Astrocyte of the spinal cord (primary cell): ENCODE data around the gene RAB44.

ENCODE experiments used
- DNase-seq: peaks from one replicate; pipeline ENCODE4 v3.0.0; 2011; ENCODE audit warnings: low read depth, low spot score
- H3K4me3 ChIP-seq: 2 replicates; pipeline ENCODE4 v1.5.1; 2011; ENCODE audit warnings: low read depth, mild to moderate bottlenecking, low read length, moderate library complexity
- in situ Hi-C: cut with HindIII; loops from 2 replicates; pipeline ENCODE4 v1.10.0; 2017; ENCODE audit warnings: low sequenced_read_pairs
- TF ChIP-seq, protein P1 (sequence below): IDR thresholded peaks from 2 replicates; pipeline ENCODE4 v1.5.1; 2012; ENCODE audit warnings: low read depth, mild to moderate bottlenecking, low read length, inconsistent platforms

RAB44 gene

DNA sequence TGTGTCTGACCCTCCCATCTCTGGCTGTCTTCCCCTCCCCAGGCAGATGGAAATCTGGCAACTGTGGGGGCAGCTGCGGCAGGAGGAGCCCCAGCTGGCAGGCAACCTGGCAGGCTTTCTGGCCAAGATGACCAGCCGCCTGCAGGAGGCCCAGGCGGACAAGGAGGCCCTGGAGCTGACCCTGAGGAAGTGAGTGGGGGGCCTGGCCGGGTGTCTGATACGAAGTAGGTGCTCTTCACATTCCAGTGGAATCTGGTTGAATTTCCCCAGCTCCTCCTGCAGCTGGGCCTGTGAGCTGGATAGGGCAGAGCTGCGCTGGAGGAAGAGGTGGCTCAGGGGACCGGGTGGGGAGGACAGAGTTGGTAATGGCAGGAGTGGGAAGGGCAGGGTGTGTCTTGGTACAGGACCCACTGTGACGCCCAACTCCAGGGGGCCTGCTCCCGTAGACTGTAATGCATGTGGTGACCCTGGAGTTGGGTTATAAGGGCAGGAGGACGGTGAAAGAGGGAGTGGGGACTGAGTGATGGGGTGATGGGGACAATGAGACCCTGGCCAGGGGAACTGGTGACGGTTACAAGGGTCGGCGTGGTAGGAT lies 19.7 kb downstream of the RAB44 start:
- no peak overlapping the region for H3K4me3 ChIP-seq
- in situ Hi-C loops: no loop called here
- DNase-seq: no peak
- TF ChIP-seq, protein P1, sequence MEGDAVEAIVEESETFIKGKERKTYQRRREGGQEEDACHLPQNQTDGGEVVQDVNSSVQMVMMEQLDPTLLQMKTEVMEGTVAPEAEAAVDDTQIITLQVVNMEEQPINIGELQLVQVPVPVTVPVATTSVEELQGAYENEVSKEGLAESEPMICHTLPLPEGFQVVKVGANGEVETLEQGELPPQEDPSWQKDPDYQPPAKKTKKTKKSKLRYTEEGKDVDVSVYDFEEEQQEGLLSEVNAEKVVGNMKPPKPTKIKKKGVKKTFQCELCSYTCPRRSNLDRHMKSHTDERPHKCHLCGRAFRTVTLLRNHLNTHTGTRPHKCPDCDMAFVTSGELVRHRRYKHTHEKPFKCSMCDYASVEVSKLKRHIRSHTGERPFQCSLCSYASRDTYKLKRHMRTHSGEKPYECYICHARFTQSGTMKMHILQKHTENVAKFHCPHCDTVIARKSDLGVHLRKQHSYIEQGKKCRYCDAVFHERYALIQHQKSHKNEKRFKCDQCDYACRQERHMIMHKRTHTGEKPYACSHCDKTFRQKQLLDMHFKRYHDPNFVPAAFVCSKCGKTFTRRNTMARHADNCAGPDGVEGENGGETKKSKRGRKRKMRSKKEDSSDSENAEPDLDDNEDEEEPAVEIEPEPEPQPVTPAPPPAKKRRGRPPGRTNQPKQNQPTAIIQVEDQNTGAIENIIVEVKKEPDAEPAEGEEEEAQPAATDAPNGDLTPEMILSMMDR: no peak

DNA sequence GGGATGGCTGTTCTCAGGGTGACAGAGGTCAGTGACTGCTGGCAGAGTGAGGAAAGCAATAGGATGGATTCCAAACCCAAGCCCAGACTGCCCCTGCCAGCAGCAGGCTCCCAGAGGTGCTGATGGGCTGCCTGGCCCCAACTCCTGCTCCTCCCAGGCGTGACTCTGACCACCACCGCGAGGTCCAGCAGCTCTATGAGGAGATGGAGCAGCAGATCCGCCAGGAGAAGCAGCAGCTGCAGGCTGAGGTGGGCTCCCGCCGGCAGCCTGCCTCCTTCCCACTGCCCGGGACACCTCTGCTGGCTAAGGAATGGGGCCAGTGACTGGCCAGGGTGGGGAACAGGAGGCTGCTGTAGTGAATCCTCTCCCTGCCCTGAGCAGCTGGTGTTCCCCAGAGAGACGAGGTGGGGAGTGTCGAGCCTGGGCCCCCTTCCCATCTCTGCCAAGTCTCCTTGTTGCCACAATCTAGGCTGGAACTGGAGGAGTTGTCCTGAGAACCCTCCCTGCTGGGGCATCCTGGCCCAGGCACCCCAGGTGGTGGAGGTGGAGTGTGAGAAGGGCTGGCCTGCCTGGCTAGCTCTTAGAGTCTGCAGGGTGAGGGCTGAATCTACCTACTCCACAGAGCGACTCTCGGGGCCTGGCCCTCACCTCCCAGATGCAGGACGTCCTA lies 20.4 kb downstream of the RAB44 start:
- no peak overlapping the region for H3K4me3 ChIP-seq
- in situ Hi-C loops: no loop called here
- DNase-seq: no peak
- TF ChIP-seq, protein P1: no peak

DNA sequence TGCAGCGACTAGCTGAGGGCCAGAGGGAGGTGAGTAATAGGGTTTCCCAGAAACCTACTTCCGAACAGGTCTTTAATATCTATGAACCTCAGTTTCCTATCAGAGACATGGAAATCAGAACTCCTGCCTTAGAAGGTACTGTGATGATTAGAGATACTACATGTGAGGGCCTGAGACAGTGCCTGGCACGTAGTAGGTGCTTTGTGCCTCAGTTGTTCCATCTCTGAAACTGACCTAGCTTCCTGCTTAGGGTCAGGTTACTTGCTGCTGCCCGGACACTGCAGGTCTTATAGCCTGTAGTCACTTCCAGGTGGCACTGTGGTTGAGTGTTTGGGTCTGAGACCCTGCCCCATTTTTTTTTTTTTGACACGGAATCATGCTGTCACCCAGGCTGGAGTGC lies 20.9 kb downstream of the RAB44 start:
- in situ Hi-C loops: no loop called here
- TF ChIP-seq, protein P1: no peak
- DNase-seq: no peak
- H3K4me3 ChIP-seq: no peak overlapping the region

DNA sequence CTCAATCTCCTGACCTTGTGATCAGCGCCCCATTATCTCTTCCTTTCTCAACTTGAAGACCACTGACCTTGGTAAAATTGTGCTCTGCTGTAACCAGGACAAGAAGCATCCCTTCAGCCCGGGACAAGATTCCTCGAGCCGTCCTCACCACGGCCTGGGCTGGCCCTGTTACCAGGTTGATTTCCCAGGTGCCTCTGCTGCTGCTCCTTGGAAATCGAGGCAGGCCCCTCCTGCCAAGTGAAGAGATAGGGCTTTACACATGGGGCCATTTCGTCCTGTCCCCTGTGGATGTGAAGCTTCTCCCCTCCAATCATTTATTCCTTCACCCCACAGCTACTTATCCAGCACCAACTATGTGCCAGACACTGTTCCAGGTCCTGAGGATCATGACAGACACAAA lies 21.5 kb downstream of the RAB44 start:
- in situ Hi-C loops: no loop called here
- TF ChIP-seq, protein P1: no peak
- DNase-seq: no peak
- no peak overlapping the region for H3K4me3 ChIP-seq

DNA sequence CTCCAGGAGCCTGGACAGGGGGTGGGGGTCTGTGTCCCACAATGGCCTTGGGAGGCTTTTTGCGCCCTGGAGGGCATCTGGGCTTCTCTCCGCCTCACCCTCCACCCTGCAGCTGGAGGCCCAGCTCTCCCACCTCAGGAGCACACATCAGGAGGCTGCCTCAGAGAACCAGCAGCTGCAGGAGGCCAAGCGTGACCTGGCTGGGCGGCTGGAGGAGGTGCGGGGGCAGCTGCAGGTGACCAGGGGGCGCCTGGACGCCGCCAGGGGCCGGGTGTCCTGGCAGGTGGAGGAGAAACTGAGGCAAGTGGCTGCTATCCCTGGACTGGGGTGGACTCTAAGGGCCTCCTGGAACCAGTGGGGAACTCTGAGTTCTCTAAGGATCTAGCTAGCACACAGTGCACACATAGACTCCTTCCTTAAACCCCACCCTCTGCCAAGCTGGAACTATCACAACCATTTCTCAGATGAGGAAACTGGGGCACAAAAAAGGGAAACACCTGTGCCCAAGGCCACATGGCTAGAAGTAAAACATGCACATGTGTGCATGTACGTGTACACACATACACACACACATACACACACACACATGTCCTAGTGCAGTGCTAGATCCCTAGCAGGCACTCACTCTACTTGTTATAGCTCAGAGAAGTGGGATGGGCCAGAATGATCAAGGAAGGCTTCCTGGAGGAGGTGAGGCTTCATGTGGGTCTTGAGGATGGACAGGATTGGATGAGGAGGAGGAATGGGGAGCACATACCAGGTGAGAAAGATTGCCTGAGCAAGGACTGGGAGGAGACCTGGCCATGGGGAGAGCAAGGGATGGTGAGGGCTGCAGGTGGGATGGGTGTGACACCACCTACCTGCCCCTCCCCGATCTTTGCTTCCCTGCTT lies 22.9 kb downstream of the RAB44 start:
- DNase-seq: no peak
- TF ChIP-seq, protein P1: no peak
- in situ Hi-C loops: no loop called here
- no peak overlapping the region for H3K4me3 ChIP-seq

DNA sequence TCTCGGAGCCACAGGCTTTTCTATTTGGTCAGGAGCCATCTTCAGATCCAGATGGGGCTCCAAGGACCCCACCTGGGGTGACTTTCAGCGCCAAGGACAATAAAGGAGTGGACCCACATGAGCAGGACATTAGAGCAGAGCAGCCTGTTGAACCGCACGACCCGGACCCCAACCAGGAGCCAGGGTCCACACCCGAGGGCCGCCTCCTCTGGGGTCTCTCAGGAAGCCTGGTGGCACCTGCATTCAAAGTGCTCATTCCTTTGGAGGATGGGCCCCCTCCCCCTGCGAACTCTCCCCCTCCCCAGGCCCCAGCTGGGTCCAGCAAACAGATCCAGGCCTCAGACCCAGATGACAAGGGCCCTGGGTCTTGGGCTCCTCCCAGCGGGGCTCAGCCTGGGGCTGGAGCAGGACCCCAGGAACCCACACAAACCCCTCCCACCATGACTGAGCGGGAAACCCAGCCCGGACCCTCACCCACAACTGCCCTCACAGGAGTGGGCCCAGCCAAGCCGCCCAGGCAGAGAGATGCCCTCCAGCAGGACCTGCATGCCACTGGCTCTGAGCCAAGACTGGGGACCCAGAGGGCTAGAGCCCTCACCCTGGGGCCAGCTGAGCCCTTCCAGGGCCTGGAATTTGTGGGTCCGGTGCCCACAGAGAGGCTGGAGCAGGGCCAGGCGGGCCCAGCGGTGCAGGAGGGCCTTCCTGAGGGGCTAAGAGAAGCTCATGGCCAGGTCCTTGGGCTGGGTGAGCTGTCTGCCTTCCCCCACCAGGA lies 23.9 kb downstream of the RAB44 start:
- TF ChIP-seq, protein P1: no peak
- no peak overlapping the region for H3K4me3 ChIP-seq
- no peak for DNase-seq
- in situ Hi-C loops: no loop called here
